Neutrophil (primary cell): ENCODE measurements around the gene CACNA1I.

Experiments used
- H3K27ac ChIP-seq: fragments of 200-600 bp; sonication (generic); 2 replicates; pipeline ENCODE4 v1.5.1; 2016; ENCODE audit warnings: mild to moderate bottlenecking, moderate library complexity
- H3K27me3 ChIP-seq: fragments of 200-600 bp; sonication (generic); 2 replicates; pipeline ENCODE4 v1.6.0; 2016; ENCODE audit warnings: mild to moderate bottlenecking
- H3K36me3 ChIP-seq: fragments of 200-600 bp; sonication (generic); 2 replicates; pipeline ENCODE4 v1.5.1; 2017
- H3K4me1 ChIP-seq, 2 experiments: fragments of 200-600 bp in 1 of 2; sonication (generic) in 1 of 2; 1 replicate in 1 of 2; 2 replicates in 1 of 2; pipeline versions ENCODE4 v1.5.1 to v1.6.1; 2013 to 2016; ENCODE audit warnings: low read depth in 1 of 2, low read length in 1 of 2, mild to moderate bottlenecking in 1 of 2, moderate library complexity in 1 of 2; ENCODE audit not compliant: control insufficient read depth in 1 of 2, insufficient read depth in 1 of 2
- H3K4me3 ChIP-seq, 2 experiments: fragments of 200-600 bp in 1 of 2; sonication (generic) in 1 of 2; 1 replicate in 1 of 2; 2 replicates in 1 of 2; pipeline ENCODE4 v1.5.1; 2013 to 2016; ENCODE audit warnings: low read depth in 1 of 2, low read length in 1 of 2, mild to moderate bottlenecking in 1 of 2, moderate library complexity in 1 of 2
- H3K9me3 ChIP-seq: fragments of 200-600 bp; sonication (generic); 2 replicates; pipeline ENCODE4 v1.5.1; 2016
- TF ChIP-seq, protein P1 (sequence below): fragments of 200-600 bp; sonication (generic); IDR thresholded peaks from 2 replicates; pipeline ENCODE4 v1.5.1; 2016; ENCODE audit warnings: antibody characterized with exemption

CACNA1I gene

DNA sequence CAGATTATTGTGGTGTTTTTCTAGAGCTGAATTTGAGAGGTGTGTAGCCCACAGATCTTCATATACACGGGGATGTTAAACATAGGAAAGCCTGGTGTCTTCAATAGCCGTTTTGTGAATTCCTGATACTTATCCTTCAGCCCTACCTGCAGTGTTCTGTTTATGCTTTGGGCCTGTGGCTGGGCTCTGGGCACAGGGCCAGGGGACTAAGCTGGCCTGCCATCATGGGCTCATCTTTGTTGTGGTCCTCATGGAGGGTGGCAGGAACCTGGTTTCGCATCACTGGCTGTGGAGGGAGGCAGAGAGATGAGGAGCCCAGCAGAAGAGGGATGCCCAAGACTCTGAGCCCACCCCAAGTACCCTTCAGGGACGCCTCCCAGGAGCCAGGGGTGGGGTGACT lies 112.4 kb downstream of the CACNA1I start:
- no peak overlapping the region for H3K4me3 ChIP-seq
- H3K27ac ChIP-seq = no peak overlapping the region
- H3K9me3 ChIP-seq = no peaks in the 10 kb centered on the region
- H3K27me3 ChIP-seq = peaks cover 64% of the 10 kb centered on the region
- no peaks in the 10 kb centered on the region for H3K4me1 ChIP-seq
- H3K36me3 ChIP-seq = no peaks in the 10 kb centered on the region
- TF ChIP-seq, protein P1, sequence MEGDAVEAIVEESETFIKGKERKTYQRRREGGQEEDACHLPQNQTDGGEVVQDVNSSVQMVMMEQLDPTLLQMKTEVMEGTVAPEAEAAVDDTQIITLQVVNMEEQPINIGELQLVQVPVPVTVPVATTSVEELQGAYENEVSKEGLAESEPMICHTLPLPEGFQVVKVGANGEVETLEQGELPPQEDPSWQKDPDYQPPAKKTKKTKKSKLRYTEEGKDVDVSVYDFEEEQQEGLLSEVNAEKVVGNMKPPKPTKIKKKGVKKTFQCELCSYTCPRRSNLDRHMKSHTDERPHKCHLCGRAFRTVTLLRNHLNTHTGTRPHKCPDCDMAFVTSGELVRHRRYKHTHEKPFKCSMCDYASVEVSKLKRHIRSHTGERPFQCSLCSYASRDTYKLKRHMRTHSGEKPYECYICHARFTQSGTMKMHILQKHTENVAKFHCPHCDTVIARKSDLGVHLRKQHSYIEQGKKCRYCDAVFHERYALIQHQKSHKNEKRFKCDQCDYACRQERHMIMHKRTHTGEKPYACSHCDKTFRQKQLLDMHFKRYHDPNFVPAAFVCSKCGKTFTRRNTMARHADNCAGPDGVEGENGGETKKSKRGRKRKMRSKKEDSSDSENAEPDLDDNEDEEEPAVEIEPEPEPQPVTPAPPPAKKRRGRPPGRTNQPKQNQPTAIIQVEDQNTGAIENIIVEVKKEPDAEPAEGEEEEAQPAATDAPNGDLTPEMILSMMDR = no peak

DNA sequence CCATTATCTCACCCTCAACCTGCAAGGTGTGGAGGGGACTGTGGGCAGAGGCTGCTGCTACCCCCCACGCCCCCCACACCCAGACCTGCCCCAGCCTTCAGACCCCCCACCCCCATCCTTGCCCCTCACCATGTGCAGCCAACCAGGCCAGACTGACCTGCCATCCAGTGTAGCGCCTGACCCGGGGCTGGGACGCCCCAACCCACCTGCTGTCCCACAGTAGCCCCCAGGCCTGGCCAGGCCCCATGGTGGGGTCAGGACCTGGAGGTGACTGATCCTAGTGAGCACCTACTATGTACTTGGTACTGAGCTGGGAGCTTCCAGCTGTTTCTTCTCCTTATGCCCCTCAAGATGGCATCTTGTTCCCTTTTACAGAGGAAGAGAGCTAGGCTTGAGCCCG lies 113.1 kb downstream of the CACNA1I start:
- Histone ChIP-seq H3K27me3 (peaks cover 71% of the 10 kb centered on the region), H3K9me3 (no peaks in the 10 kb centered on the region), H3K27ac (no peak overlapping the region), H3K36me3 (no peaks in the 10 kb centered on the region), H3K4me1 (no peaks in the 10 kb centered on the region), H3K4me3 (no peak overlapping the region)
- TF ChIP-seq, protein P1 = no peak

DNA sequence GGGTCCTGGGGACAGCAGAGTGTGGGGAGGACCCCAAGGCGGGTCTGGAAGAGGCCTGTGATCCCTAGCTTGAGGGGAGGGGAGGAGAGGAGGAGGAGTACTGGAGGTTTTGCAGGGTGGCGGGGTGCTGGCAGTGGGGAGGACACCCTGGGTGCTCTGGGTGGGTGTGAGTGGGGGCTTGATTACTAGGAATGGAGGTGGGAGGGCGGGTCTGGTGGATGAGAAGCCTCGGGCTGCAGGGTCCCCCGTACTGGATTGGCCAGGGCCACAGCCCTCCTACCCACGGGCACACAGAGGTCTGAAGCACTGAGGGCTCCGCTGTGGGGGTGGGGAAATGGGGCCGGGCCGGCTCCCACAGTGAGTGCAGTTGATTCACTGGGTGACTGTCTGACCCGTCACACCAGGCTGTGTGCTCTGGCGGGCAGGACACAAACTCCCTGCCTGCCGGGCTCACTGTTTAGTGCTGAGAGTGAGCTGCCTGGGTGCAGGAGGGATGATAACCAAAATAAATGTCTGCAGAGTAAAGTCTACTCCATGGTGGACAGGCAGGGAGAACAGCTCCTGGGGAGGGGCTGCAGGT lies 114.2 kb downstream of the CACNA1I start:
- H3K27me3 ChIP-seq = peaks cover 82% of the 10 kb centered on the region
- no peaks in the 10 kb centered on the region for H3K4me1 ChIP-seq
- no peak overlapping the region for H3K4me3 ChIP-seq
- no peaks in the 10 kb centered on the region for H3K36me3 ChIP-seq
- TF ChIP-seq, protein P1 = no peak
- H3K27ac ChIP-seq = no peak overlapping the region
- no peaks in the 10 kb centered on the region for H3K9me3 ChIP-seq

DNA sequence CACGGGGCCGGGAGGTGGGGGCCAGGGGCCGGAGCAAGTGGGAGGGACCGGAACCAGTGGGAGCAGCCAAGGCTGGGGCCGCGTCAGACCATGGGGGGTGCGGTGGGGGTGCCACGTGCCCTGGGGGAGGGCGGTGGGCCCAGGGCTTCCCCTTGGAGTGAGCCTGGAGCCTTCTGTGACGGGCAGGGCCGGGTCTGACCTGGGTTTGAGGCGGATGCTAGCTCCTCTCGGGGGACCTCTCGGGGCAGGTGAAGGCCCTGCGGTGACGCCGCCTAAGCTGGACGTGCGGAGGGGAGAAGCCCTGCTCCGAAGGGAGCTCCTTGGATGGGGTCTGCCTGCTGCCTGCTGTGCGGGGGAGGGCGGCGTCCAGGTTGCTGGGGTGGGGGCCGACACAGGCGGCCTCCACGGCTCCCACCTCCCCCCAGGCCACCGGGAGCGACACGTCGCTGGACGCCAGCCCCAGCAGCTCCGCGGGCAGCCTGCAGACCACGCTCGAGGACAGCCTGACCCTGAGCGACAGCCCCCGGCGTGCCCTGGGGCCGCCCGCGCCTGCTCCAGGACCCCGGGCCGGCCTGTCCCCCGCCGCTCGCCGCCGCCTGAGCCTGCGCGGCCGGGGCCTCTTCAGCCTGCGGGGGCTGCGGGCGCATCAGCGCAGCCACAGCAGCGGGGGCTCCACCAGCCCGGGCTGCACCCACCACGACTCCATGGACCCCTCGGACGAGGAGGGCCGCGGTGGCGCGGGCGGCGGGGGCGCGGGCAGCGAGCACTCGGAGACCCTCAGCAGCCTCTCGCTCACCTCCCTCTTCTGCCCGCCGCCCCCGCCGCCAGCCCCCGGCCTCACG lies 115.0 kb downstream of the CACNA1I start:
- H3K27ac ChIP-seq = no peak overlapping the region
- TF ChIP-seq, protein P1 = no peak
- H3K4me1 ChIP-seq = no peaks in the 10 kb centered on the region
- peaks cover 90% of the 10 kb centered on the region for H3K27me3 ChIP-seq
- H3K36me3 ChIP-seq = no peaks in the 10 kb centered on the region
- no peak overlapping the region for H3K4me3 ChIP-seq
- no peaks in the 10 kb centered on the region for H3K9me3 ChIP-seq

DNA sequence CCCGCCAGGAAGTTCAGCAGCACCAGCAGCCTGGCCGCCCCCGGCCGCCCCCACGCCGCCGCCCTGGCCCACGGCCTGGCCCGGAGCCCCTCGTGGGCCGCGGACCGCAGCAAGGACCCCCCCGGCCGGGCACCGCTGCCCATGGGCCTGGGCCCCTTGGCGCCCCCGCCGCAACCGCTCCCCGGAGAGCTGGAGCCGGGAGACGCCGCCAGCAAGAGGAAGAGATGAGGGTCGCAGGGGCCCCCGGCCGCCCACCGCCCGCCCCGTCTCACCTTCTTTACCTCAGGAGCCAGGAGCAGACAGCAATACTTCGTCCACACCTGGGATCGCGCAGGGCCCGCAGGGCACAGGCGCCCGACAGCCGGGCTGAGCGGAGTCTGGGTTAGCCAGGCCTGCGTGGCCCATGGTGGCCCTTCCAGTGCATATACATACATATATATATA lies 115.6 kb downstream of the CACNA1I start:
- Histone ChIP-seq H3K4me1 (no peaks in the 10 kb centered on the region), H3K4me3 (no peak overlapping the region), H3K9me3 (no peaks in the 10 kb centered on the region), H3K27ac (no peak overlapping the region), H3K36me3 (no peaks in the 10 kb centered on the region), H3K27me3 (peaks cover 96% of the 10 kb centered on the region)
- TF ChIP-seq, protein P1 = no peak
